HG02840 (cell line): ENCODE data around the gene GALNT14.
"Not testable (repeated sequence)": the region's sequence is repeated elsewhere in the genome, so short reads cannot be mapped to it uniquely, and the experiment has no call there.

Experiments used
- ATAC-seq: cut with Tn5 transposase; IDR thresholded peaks from one replicate; pipeline ENCODE4 v1.9.1; 2021; ENCODE audit warnings: mild to moderate bottlenecking, moderate library complexity, moderate number of reproducible peaks; ENCODE audit not compliant: unreplicated experiment, low FRiP score

The GALNT14 gene

GRCh38 chr2:31138037-31138962, at the start of gene GALNT14:
Gene GALNT14 (minus strand): TSS chr2:31138440. CDS start chr2:31138086, 354 bp downstream.
- ATAC-seq = no peak

DNA sequence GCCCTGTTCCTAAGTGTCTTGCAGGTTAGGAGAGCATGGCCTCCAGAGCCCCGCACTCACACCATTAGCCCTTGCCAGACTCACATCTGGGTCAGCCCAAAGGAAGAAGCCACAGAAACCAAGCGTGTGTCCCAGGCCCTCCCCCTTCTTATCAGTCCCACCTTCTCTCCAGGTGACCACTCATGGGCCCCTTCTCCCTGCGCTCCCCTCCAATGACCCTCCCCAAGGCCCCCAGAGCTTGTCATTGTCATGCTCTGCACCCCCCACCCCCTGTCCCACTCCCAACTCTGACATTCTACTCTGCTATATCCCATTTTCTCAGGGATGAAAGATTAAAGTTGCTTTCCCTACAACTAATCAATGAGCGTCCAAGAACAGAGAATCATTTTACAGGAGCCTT, 48.9 kb upstream of the GALNT14 start:
- no peak for ATAC-seq

DNA sequence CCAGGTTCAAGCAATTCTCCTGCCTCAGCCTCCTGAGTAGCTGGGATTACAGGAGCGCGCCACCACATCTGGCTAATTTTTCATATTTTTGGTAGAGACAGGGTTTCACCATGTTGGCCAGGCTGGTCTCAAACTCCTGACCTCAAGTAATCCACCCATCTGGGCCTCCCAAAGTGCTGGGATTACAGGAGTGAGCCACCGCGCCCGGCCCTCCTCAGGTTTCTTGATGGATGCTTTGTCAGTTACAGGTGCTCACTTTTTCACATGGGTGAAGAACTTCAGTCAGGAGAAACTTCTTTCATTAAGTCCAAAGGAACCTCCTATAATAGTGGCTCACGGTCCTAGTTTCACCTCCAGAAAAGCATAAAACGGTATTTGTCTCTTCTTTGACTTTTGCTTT, 45.7 kb upstream of the GALNT14 start:
- ATAC-seq = not testable (repeated sequence)

- ATAC-seq = no peak
Measured at GRCh38 chr2:31176742-31177141, 38.5 kb upstream of the GALNT14 start.

GRCh38 chr2:31171142-31171541, 32.9 kb upstream of the GALNT14 start:
- no peak for ATAC-seq

DNA sequence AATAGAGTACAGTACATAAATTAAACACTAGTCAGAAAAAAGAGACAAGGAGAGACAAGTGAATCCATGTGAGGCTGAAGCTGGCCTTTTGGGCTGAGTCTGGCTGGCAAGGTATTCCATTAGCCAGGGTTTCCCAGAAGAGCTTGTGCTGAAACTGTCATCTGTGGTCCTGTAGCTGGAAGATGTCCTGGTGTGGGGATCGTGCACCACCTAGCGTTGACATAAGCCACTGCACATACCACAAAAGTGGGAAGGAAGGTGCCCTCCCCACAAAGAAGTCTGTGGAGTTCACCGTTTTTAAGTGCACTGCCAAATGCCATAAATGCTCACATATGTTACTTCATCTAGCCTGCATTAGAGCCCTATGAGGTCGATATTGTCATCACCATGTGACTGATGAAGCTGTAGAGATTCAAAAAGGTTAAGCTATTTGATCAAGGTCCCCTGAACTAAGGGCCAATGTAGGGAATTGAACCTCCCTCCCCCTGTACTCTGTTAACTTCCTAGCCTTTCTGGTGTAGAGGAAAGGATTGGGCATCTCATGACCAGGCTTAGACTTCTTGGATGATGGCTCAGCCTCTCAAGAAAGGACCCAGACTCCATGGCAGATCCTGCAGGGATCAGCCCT, 31.9 kb upstream of the GALNT14 start:
- no peak for ATAC-seq

- ATAC-seq = no peak
Measured at GRCh38 chr2:31168291-31168690, 30.1 kb upstream of the GALNT14 start.

- ATAC-seq = no peak
Measured at GRCh38 chr2:31166925-31167324, 28.7 kb upstream of the GALNT14 start.

DNA sequence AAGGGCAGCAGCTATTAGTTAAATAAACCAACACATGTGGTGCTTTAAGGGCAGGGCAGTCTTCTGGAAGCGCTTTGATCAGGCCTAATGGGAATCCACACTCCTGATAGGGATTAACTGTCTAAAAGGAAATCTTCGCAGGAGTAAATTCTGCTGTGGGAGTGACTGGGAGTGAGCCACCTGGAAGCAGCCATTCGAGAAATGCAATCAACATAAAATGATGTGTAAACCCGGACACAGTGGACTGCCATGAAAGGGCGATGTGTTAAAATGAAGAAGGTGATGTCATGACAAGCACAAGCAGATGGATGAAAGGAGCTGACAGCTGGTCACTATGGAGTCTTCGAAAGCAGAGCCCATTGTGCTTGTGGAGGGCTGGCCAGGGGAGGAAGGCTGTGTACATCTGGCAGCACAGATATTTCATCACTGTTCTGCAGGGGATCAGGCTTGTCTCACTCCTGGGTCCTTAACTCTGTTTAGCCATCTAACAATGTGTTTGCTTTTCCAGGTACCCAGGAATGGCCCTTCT, 24.8 kb upstream of the GALNT14 start:
- no peak for ATAC-seq

DNA sequence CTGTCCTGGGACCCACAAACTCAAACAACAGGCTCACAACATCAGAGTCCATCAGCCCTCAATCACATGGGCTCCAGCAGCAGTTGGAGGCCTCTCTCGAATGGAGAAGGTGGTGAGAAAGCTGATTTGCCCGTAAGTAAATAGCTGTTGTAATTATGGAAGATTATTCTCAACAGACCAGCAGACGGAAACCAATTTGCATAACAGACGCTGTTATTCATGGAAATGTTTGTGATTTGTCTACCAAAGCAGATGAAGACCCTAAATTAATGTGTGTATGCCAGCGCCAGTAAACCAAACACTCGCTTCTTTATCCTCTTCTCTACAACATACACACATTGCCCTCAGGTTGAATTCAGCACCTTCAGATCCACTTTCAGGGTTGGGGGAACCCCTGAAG, 23.4 kb upstream of the GALNT14 start:
- ATAC-seq = no peak

DNA sequence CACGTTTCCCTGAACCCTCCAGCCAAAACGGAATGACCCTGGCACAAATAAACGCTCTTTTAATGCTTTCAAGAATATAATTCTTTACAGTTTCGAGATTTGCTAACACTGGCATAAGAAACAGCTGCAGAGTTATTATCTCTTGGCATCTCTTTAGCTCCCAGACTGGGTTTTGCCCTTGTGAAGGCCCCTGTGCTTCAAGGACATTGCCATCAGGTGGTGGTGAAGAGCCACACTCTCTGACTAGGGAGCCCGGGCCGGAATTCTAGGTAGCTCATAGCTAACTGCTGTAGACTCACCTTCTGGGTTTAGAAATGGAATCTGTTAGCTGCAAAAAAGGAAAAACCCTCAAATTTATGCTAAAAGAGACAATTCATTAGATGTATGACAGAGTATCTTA, 13.3 kb upstream of the GALNT14 start:
- ATAC-seq = no peak

- ATAC-seq = no peak
Measured at GRCh38 chr2:31150120-31150670, 12.0 kb upstream of the GALNT14 start.

DNA sequence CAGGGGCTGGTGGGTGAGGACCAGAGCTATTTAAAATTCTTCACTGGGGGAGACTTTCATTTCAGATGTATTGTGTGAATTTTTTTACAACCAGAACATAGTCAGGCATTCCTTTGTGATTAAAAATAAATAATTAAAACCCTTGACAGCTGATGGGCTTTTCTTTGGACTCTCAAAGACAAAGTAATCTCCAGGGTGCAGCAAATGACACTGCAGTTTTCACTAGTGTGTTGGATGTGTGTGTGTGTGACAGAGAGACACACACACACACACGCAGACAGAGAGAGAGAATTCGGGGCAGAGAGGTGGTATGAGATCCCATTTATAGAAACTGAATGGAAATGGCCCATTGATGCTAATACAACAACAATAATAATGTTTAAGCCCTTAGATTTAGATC, 10.3 kb upstream of the GALNT14 start:
- ATAC-seq = no peak

DNA sequence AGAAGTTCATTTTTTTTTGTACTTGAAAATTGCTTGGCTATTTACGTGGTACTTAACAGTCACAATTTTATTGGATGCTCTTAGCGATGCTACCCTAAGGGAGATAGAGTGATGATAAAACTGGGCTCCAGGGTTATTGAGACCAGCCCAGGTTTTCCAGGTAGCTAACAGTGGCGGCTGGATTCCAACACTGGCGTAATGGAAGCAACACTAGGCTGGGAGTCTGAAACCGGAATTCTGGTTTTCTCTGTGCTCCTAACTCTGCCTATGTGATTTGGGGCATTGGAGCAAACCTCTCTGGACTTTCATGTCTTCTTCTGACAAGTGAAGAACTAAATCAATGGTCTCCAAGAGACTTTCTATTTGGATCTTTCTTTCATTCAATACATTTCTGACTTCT, 9.4 kb upstream of the GALNT14 start:
- no peak for ATAC-seq

GRCh38 chr2:31142110-31142509, 3.9 kb upstream of the GALNT14 start:
- ATAC-seq = no peak

DNA sequence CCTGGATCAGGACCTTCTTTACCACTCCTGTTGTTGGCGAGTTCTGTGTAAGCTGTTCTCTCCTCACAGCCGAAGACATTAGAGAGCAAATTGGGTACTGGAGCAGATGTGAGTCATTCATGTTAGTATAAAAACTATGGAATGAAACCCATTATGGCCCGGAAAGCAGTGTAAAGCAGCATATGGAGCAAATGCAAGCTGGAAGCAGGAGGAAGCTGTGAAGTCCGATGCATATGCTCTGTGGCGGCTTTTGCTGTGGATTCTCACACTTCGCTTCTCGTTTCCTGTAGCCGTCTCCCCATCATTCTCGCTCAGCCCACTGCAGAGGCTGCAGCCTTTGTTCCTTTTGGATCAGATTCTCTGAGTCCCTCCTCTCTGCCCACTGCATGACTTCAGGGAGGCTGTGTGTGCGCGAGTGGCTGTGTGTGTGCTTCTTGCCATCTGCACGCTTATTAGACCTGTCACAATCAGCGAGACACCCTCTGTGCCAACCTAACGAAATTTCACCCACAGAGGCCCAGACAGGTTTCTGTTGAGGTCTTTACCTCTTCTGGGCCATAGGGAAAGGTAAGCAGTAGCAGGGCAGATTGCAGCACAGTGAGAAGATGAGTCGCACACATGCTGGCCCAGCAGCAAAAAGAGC, 3.3 kb upstream of the GALNT14 start:
- no peak for ATAC-seq

- no peak for ATAC-seq
Measured at GRCh38 chr2:31140151-31140550, 1.9 kb upstream of the GALNT14 start.

- ATAC-seq = no peak
Measured at GRCh38 chr2:31139671-31140070, 1.4 kb upstream of the GALNT14 start.

- ATAC-seq = no peak
Measured at GRCh38 chr2:31137211-31138036, 816 bp downstream of the GALNT14 start.

- ATAC-seq = no peak
Measured at GRCh38 chr2:31136732-31137131, 1.5 kb downstream of the GALNT14 start.
